HG03095 (cell line): ENCODE measurements around the gene KIRREL2.

Experiments
- ATAC-seq: cut with Tn5 transposase; IDR thresholded peaks from one replicate; pipeline ENCODE4 v1.9.1; 2021; ENCODE audit warnings: moderate library complexity; ENCODE audit not compliant: unreplicated experiment

Gene KIRREL2

DNA sequence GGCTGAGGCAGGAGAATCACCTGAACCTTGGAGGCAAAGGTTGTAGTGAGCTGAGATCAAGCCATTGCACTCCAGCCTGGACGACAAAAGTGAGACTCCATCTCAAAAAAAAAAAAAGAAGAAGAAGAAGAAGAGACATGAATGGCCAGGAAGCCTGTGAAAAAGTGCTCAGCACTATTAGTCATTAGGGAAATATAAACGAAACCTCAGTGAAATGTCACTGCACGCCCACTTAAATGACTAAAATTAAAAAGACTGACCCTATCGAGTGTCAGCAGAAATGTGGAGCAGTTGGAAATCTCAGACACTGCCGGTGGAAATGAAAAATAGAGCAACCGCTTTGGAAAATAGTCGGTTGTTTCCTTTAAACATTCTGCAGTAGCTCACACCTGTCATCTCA is 56.9 kb downstream of the KIRREL2 start:
- no peak for ATAC-seq

GRCh38 chr19:35915443-35915842 is 58.7 kb downstream of the KIRREL2 start:
- no peak for ATAC-seq
